ENCODE data around the gene DEXI.
A peak's percentile ranks its signal among the peaks of the same experiment; 100 is the strongest.
"Not testable (repeated sequence)": the region's sequence is repeated elsewhere in the genome, so short reads cannot be mapped to it uniquely, and the experiment has no call there.

Gene DEXI

DNA sequence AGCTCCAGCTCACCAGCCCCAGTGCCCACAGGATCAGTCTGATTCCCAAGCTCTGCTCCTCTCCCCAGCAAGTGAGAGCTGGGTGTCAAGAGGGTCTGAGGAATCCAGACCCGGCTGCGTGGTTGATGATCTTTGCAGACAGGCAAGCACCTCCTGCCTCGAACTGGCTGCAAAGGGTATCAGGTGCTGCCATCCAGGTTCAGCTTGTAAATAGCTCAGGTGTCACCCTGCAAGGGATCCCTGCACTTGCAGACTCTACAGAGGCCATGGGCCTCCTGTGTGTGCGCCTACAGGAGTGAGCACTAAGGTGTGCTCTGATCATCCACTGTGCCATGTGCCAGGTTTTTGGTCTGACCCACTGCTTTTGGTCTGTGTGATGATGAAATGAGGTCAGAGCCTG, 16.2 kb downstream of the DEXI start:
- peaks cover 4% of the 10 kb centered on the region for H3K4me1 ChIP-seq (ENCODE audit: control insufficient read depth, insufficient read depth, low read depth, low read length)
- H4K91ac ChIP-seq (ENCODE audit: low read length), result no peak overlapping the region
- no peak overlapping the region for H3K9ac ChIP-seq (ENCODE audit: low read length)
- no peak overlapping the region for H2BK5ac ChIP-seq (ENCODE audit: low read depth, low read length, poor library complexity, severe bottlenecking)
- 97% methylated on average over 4 of the region's 4 CpGs for WGBS
- H2BK120ac ChIP-seq (ENCODE audit: low read depth, low read length), result no peak overlapping the region
- no peak overlapping the region for H3K14ac ChIP-seq (ENCODE audit: low read length in 2 of 2)
- H2BK15ac ChIP-seq (ENCODE audit: low read depth, poor library complexity, severe bottlenecking), result no peak overlapping the region
- no peak overlapping the region for H3K23ac ChIP-seq (ENCODE audit: low read length in 2 of 2)
- H2BK12ac ChIP-seq (ENCODE audit: low read length in 2 of 2), result no peak overlapping the region
- no peak overlapping the region for H3K27ac ChIP-seq (ENCODE audit: low read length, poor library complexity, severe bottlenecking)
- H3K4ac ChIP-seq (ENCODE audit: low read depth in 1 of 2, low read length in 2 of 2), result no peak overlapping the region
- H3K4me3 ChIP-seq (ENCODE audit: insufficient read depth in 1 of 2, low read depth in 1 of 2, low read length in 2 of 2), result no peak overlapping the region
- H2AFZ ChIP-seq (ENCODE audit: low read depth, low read length), result no peak overlapping the region
- H2AK5ac ChIP-seq (ENCODE audit: low read length, severe bottlenecking), result no peak overlapping the region
- H3K27me3 ChIP-seq (ENCODE audit: control insufficient read depth in 1 of 2, insufficient read depth in 1 of 2, low read length in 2 of 2), result no peaks in the 10 kb centered on the region
- DNase-seq, result no peak
- no peak overlapping the region for H4K8ac ChIP-seq (ENCODE audit: low read length)
- H3K4me2 ChIP-seq (ENCODE audit: low read length, poor library complexity, severe bottlenecking), result no peak overlapping the region
- peaks cover 6% of the 10 kb centered on the region for H3K9me3 ChIP-seq (ENCODE audit: control insufficient read depth, low read length)
- peaks cover 68 to 73% of the 10 kb centered on the region in 2 experiments for H3K36me3 ChIP-seq (ENCODE audit: control insufficient read depth in 1 of 2, insufficient read depth in 2 of 2, low read depth in 1 of 2, low read length in 2 of 2)
- peaks cover 17% of the 10 kb centered on the region for H3K79me1 ChIP-seq (replicated peaks; ENCODE audit: low read length, poor library complexity, severe bottlenecking)
- H3K18ac ChIP-seq (ENCODE audit: low read depth in 1 of 2, low read length in 2 of 2), result no peak overlapping the region

- DNase-seq; H3K18ac ChIP-seq (ENCODE audit: low read depth in 1 of 2, low read length in 2 of 2); H3K9me3 ChIP-seq (ENCODE audit: control insufficient read depth, low read length); H3K9ac ChIP-seq (ENCODE audit: low read length); H2BK15ac ChIP-seq (ENCODE audit: low read depth, poor library complexity, severe bottlenecking); H2BK120ac ChIP-seq (ENCODE audit: low read depth, low read length); H2AFZ ChIP-seq (ENCODE audit: low read depth, low read length); H2BK5ac ChIP-seq (ENCODE audit: low read depth, low read length, poor library complexity, severe bottlenecking); H3K4me3 ChIP-seq (ENCODE audit: insufficient read depth in 1 of 2, low read depth in 1 of 2, low read length in 2 of 2); H4K91ac ChIP-seq (ENCODE audit: low read length); H3K4me1 ChIP-seq (ENCODE audit: control insufficient read depth, insufficient read depth, low read depth, low read length); H3K4me2 ChIP-seq (ENCODE audit: low read length, poor library complexity, severe bottlenecking); H3K14ac ChIP-seq (ENCODE audit: low read length in 2 of 2); H3K27ac ChIP-seq (ENCODE audit: low read length, poor library complexity, severe bottlenecking); H2BK12ac ChIP-seq (ENCODE audit: low read length in 2 of 2); H3K27me3 ChIP-seq (ENCODE audit: control insufficient read depth in 1 of 2, insufficient read depth in 1 of 2, low read length in 2 of 2); H4K8ac ChIP-seq (ENCODE audit: low read length); H3K23ac ChIP-seq (ENCODE audit: low read length in 2 of 2); H2AK5ac ChIP-seq (ENCODE audit: low read length, severe bottlenecking); H3K4ac ChIP-seq (ENCODE audit: low read depth in 1 of 2, low read length in 2 of 2): not testable (repeated sequence)
- peaks cover 11% of the 10 kb centered on the region for H3K79me1 ChIP-seq (replicated peaks; ENCODE audit: low read length, poor library complexity, severe bottlenecking)
- WGBS, result 98% methylated on average over 3 of the region's 3 CpGs
- H3K36me3 ChIP-seq (ENCODE audit: control insufficient read depth in 1 of 2, insufficient read depth in 2 of 2, low read depth in 1 of 2, low read length in 2 of 2), result peaks cover 63 to 68% of the 10 kb centered on the region in 2 experiments
Measured at GRCh38 chr16:10925285-10925684, 17.0 kb downstream of the DEXI start.

DNA sequence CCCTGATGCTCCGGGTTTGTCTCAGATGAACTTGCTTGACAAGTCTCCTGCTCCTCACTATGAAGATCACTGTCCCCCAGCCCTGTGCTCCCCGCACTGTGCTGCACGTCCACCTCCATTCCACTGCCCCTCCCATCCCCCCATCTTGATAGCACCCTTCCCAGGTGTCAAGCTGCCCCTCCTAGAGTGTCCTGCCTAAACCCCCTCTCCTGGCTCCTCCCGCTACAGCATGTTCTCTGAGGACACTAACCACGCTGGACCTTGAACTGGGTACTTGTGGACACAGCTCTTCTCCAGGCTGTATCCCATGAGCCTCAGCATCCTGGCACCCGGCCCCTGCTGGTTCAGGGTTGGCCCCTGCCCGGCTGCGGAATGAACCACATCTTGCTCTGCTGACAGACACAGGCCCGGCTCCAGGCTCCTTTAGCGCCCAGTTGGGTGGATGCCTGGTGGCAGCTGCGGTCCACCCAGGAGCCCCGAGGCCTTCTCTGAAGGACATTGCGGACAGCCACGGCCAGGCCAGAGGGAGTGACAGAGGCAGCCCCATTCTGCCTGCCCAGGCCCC, 18.5 kb downstream of the DEXI start:
- H2BK120ac ChIP-seq (ENCODE audit: low read depth, low read length), result no peak overlapping the region
- H2BK15ac ChIP-seq (ENCODE audit: low read depth, poor library complexity, severe bottlenecking), result no peak overlapping the region
- H3K36me3 ChIP-seq (ENCODE audit: control insufficient read depth in 1 of 2, insufficient read depth in 2 of 2, low read depth in 1 of 2, low read length in 2 of 2), result peaks cover 49 to 58% of the 10 kb centered on the region in 2 experiments
- H2BK5ac ChIP-seq (ENCODE audit: low read depth, low read length, poor library complexity, severe bottlenecking), result no peak overlapping the region
- WGBS, result 90% methylated on average over 14 of the region's 14 CpGs
- no peak overlapping the region for H3K9ac ChIP-seq (ENCODE audit: low read length)
- H3K4me2 ChIP-seq (ENCODE audit: low read length, poor library complexity, severe bottlenecking), result no peak overlapping the region
- H2BK12ac ChIP-seq (ENCODE audit: low read length in 2 of 2), result no peak overlapping the region
- H3K18ac ChIP-seq (ENCODE audit: low read depth in 1 of 2, low read length in 2 of 2), result no peak overlapping the region
- H2AK5ac ChIP-seq (ENCODE audit: low read length, severe bottlenecking), result no peak overlapping the region
- no peak overlapping the region for H3K4me3 ChIP-seq (ENCODE audit: insufficient read depth in 1 of 2, low read depth in 1 of 2, low read length in 2 of 2)
- H4K91ac ChIP-seq (ENCODE audit: low read length), result no peak overlapping the region
- H3K4me1 ChIP-seq (ENCODE audit: control insufficient read depth, insufficient read depth, low read depth, low read length), result peaks cover 4% of the 10 kb centered on the region
- H3K79me1 ChIP-seq (replicated peaks; ENCODE audit: low read length, poor library complexity, severe bottlenecking), result peaks cover 3% of the 10 kb centered on the region
- H2AFZ ChIP-seq (ENCODE audit: low read depth, low read length), result no peak overlapping the region
- no peak overlapping the region for H3K14ac ChIP-seq (ENCODE audit: low read length in 2 of 2)
- no peak overlapping the region for H3K23ac ChIP-seq (ENCODE audit: low read length in 2 of 2)
- no peak for DNase-seq
- no peaks in the 10 kb centered on the region for H3K27me3 ChIP-seq (ENCODE audit: control insufficient read depth in 1 of 2, insufficient read depth in 1 of 2, low read length in 2 of 2)
- H4K8ac ChIP-seq (ENCODE audit: low read length), result peak overlapping the region; percentile 9
- peaks cover 6% of the 10 kb centered on the region for H3K9me3 ChIP-seq (ENCODE audit: control insufficient read depth, low read length)
- H3K27ac ChIP-seq (ENCODE audit: low read length, poor library complexity, severe bottlenecking), result no peak overlapping the region
- H3K4ac ChIP-seq (ENCODE audit: low read depth in 1 of 2, low read length in 2 of 2), result no peak overlapping the region

- no peak overlapping the region for H2AK5ac ChIP-seq (ENCODE audit: low read length, severe bottlenecking)
- no peak overlapping the region for H3K14ac ChIP-seq (ENCODE audit: low read length in 2 of 2)
- no peak overlapping the region for H3K23ac ChIP-seq (ENCODE audit: low read length in 2 of 2)
- no peak overlapping the region for H3K27ac ChIP-seq (ENCODE audit: low read length, poor library complexity, severe bottlenecking)
- peaks cover 6% of the 10 kb centered on the region for H3K9me3 ChIP-seq (ENCODE audit: control insufficient read depth, low read length)
- no peak overlapping the region for H2BK12ac ChIP-seq (ENCODE audit: low read length in 2 of 2)
- DNase-seq, result no peak
- no peak overlapping the region for H4K8ac ChIP-seq (ENCODE audit: low read length)
- no peak overlapping the region for H2BK15ac ChIP-seq (ENCODE audit: low read depth, poor library complexity, severe bottlenecking)
- no peak overlapping the region for H3K4ac ChIP-seq (ENCODE audit: low read depth in 1 of 2, low read length in 2 of 2)
- no peak overlapping the region for H2AFZ ChIP-seq (ENCODE audit: low read depth, low read length)
- peaks cover 3% of the 10 kb centered on the region for H3K79me1 ChIP-seq (replicated peaks; ENCODE audit: low read length, poor library complexity, severe bottlenecking)
- no peak overlapping the region for H3K4me2 ChIP-seq (ENCODE audit: low read length, poor library complexity, severe bottlenecking)
- peaks cover 6% of the 10 kb centered on the region for H3K4me1 ChIP-seq (ENCODE audit: control insufficient read depth, insufficient read depth, low read depth, low read length)
- H3K27me3 ChIP-seq (ENCODE audit: control insufficient read depth in 1 of 2, insufficient read depth in 1 of 2, low read length in 2 of 2), result peaks cover 0 to 2% of the 10 kb centered on the region in 2 experiments
- no peak overlapping the region for H4K91ac ChIP-seq (ENCODE audit: low read length)
- no peak overlapping the region for H3K18ac ChIP-seq (ENCODE audit: low read depth in 1 of 2, low read length in 2 of 2)
- H2BK120ac ChIP-seq (ENCODE audit: low read depth, low read length), result no peak overlapping the region
- H3K36me3 ChIP-seq (ENCODE audit: control insufficient read depth in 1 of 2, insufficient read depth in 2 of 2, low read depth in 1 of 2, low read length in 2 of 2), result peaks cover 44 to 53% of the 10 kb centered on the region in 2 experiments
- no peak overlapping the region for H2BK5ac ChIP-seq (ENCODE audit: low read depth, low read length, poor library complexity, severe bottlenecking)
- whole genome bisulfite sequencing, result 94% methylated on average over 9 of the region's 10 CpGs
- H3K9ac ChIP-seq (ENCODE audit: low read length), result no peak overlapping the region
- no peak overlapping the region for H3K4me3 ChIP-seq (ENCODE audit: insufficient read depth in 1 of 2, low read depth in 1 of 2, low read length in 2 of 2)
Measured at GRCh38 chr16:10923146-10923649, 19.1 kb downstream of the DEXI start.
